Right kidney (tissue), 1 donor: ENCODE results near the gene INPP4A.

Experiments used
- DNase-seq: peaks from one replicate; pipeline ENCODE4 v3.0.0-alpha.2; 2016

INPP4A gene

GRCh38 chr2:98476192-98476868 lies 31.7 kb downstream of the INPP4A start:
- DNase-seq: no peak

GRCh38 chr2:98477036-98477435 lies 32.4 kb downstream of the INPP4A start:
- DNase-seq: no peak

- DNase-seq: no peak
These were observed 32.8 kb downstream of the INPP4A start for GRCh38 chr2:98477506-98477905.

- DNase-seq: no peak
These were observed 33.5 kb downstream of the INPP4A start for GRCh38 chr2:98478088-98478551.

- no peak for DNase-seq
These were observed 34.2 kb downstream of the INPP4A start for GRCh38 chr2:98478907-98479306.

GRCh38 chr2:98479371-98479770 lies 34.7 kb downstream of the INPP4A start:
- DNase-seq: no peak

- no peak for DNase-seq
These were observed 35.4 kb downstream of the INPP4A start for GRCh38 chr2:98479959-98480524.

- DNase-seq: no peak
These were observed 35.9 kb downstream of the INPP4A start for GRCh38 chr2:98480598-98480997.

- no peak for DNase-seq
These were observed 37.7 kb downstream of the INPP4A start for GRCh38 chr2:98482362-98482761.

- no peak for DNase-seq
These were observed 38.7 kb downstream of the INPP4A start for GRCh38 chr2:98483257-98483861.

GRCh38 chr2:98484121-98484557 lies 39.5 kb downstream of the INPP4A start:
- no peak for DNase-seq

- DNase-seq: no peak
These were observed 40.2 kb downstream of the INPP4A start for GRCh38 chr2:98484652-98485452.

GRCh38 chr2:98485453-98485755 lies 40.7 kb downstream of the INPP4A start:
- no peak for DNase-seq

- no peak for DNase-seq
These were observed 41.8 kb downstream of the INPP4A start for GRCh38 chr2:98486374-98486981.

- no peak for DNase-seq
These were observed 42.6 kb downstream of the INPP4A start for GRCh38 chr2:98487101-98487805.

GRCh38 chr2:98487806-98488189 lies 43.1 kb downstream of the INPP4A start:
- no peak for DNase-seq

GRCh38 chr2:98488252-98488651 lies 43.6 kb downstream of the INPP4A start:
- no peak for DNase-seq

GRCh38 chr2:98489486-98489885 lies 44.8 kb downstream of the INPP4A start:
- no peak for DNase-seq

- DNase-seq: no peak
These were observed 45.6 kb downstream of the INPP4A start for GRCh38 chr2:98489971-98490962.

- no peak for DNase-seq
These were observed 47.8 kb downstream of the INPP4A start for GRCh38 chr2:98492441-98492840.

- DNase-seq: no peak
These were observed 50.0 kb downstream of the INPP4A start for GRCh38 chr2:98494699-98495098.
